NT2/D1 (cell line): ENCODE data around the gene GLS2.

Source experiments
- DNase-seq: peaks from one replicate; pipeline ENCODE4 v3.0.0-alpha.2; 2011; ENCODE audit warnings: low read depth, low spot score
- H3K27me3 ChIP-seq: 2 replicates; pipeline ENCODE4 v1.6.0; 2011; ENCODE audit warnings: mild to moderate bottlenecking; ENCODE audit not compliant: insufficient read length, insufficient read depth
- H3K36me3 ChIP-seq: 2 replicates; pipeline ENCODE4 v1.6.1; 2011; ENCODE audit warnings: mild to moderate bottlenecking, low read length, mixed read lengths; ENCODE audit not compliant: insufficient read depth, insufficient read length
- H3K4me1 ChIP-seq: 2 replicates; pipeline ENCODE4 v1.5.1; 2011; ENCODE audit not compliant: insufficient read depth, insufficient read length
- H3K4me3 ChIP-seq: 2 replicates; pipeline ENCODE4 v1.5.1; 2011; ENCODE audit warnings: low read depth; ENCODE audit not compliant: insufficient read length
- H3K9ac ChIP-seq: 2 replicates; pipeline ENCODE4 v1.6.0; 2011; ENCODE audit warnings: low read depth; ENCODE audit not compliant: insufficient read length
- H3K9me3 ChIP-seq: 2 replicates; pipeline ENCODE4 v1.5.1; 2011; ENCODE audit warnings: mild to moderate bottlenecking, low read length; ENCODE audit not compliant: insufficient read depth
- SUZ12 ChIP-seq: IDR thresholded peaks from 2 replicates; pipeline ENCODE4 v1.6.1; 2011; ENCODE audit not compliant: insufficient read length, insufficient read depth; ENCODE audit errors: extremely low read depth
- YY1 ChIP-seq: IDR thresholded peaks from 2 replicates; pipeline ENCODE4 v1.6.1; 2011; ENCODE audit not compliant: insufficient read length, insufficient read depth
- ZNF274 ChIP-seq: IDR thresholded peaks from 2 replicates; pipeline ENCODE4 v1.6.1; 2011; ENCODE audit warnings: mild to moderate bottlenecking, low read depth, low read length

The GLS2 gene

GRCh38 chr12:56484566-56484965 is 3.4 kb downstream of the GLS2 start:
- no peak overlapping the region for H3K4me3 ChIP-seq
- no peaks in the 10 kb centered on the region for H3K36me3 ChIP-seq
- TF ChIP-seq YY1 (no peak), SUZ12 (no peak), ZNF274 (no peak)
- no peak for DNase-seq
- no peak overlapping the region for H3K9ac ChIP-seq
- peaks cover 43% of the 10 kb centered on the region for H3K27me3 ChIP-seq
- peaks cover 6% of the 10 kb centered on the region for H3K4me1 ChIP-seq
- H3K9me3 ChIP-seq, result peaks cover 10% of the 10 kb centered on the region; the same call in 1 of the 2 replicates

- peaks cover 2% of the 10 kb centered on the region for H3K4me1 ChIP-seq
- no peak for TF ChIP-seq YY1
- no peak for TF ChIP-seq ZNF274
- TF ChIP-seq SUZ12, result no peak
- no peaks in the 10 kb centered on the region for H3K9me3 ChIP-seq
- no peaks in the 10 kb centered on the region for H3K36me3 ChIP-seq
- H3K4me3 ChIP-seq, result no peak overlapping the region
- no peak overlapping the region for H3K9ac ChIP-seq
- H3K27me3 ChIP-seq, result no peaks in the 10 kb centered on the region
- no peak for DNase-seq
Measured at GRCh38 chr12:56479625-56480024, 8.3 kb downstream of the GLS2 start.

- peaks cover 2% of the 10 kb centered on the region for H3K4me1 ChIP-seq
- no peak overlapping the region for H3K9ac ChIP-seq
- no peaks in the 10 kb centered on the region for H3K9me3 ChIP-seq
- no peak overlapping the region for H3K4me3 ChIP-seq
- no peaks in the 10 kb centered on the region for H3K27me3 ChIP-seq
- peaks cover 9% of the 10 kb centered on the region for H3K36me3 ChIP-seq
- TF ChIP-seq YY1 (no peak), ZNF274 (no peak), SUZ12 (no peak)
- DNase-seq, result no peak
Measured at GRCh38 chr12:56477521-56478225, 10.3 kb downstream of the GLS2 start.

GRCh38 chr12:56476972-56477432 is 11.0 kb downstream of the GLS2 start:
- TF ChIP-seq SUZ12 (no peak), ZNF274 (no peak), YY1 (no peak)
- Histone ChIP-seq H3K4me1 (peaks cover 2% of the 10 kb centered on the region), H3K36me3 (peaks cover 14% of the 10 kb centered on the region), H3K4me3 (no peak overlapping the region), H3K9ac (no peak overlapping the region), H3K27me3 (no peaks in the 10 kb centered on the region), H3K9me3 (no peaks in the 10 kb centered on the region)
- no peak for DNase-seq

- H3K36me3 ChIP-seq, result peaks cover 23% of the 10 kb centered on the region
- H3K9me3 ChIP-seq, result no peaks in the 10 kb centered on the region
- no peak overlapping the region for H3K4me3 ChIP-seq
- no peaks in the 10 kb centered on the region for H3K27me3 ChIP-seq
- no peak for DNase-seq
- no peak overlapping the region for H3K9ac ChIP-seq
- no peak for TF ChIP-seq YY1
- no peak for TF ChIP-seq ZNF274
- no peak for TF ChIP-seq SUZ12
- peaks cover 2% of the 10 kb centered on the region for H3K4me1 ChIP-seq
Measured at GRCh38 chr12:56476143-56476542, 11.8 kb downstream of the GLS2 start.

- Histone ChIP-seq H3K9me3 (no peaks in the 10 kb centered on the region), H3K27me3 (no peaks in the 10 kb centered on the region), H3K9ac (no peak overlapping the region), H3K36me3 (peaks cover 40% of the 10 kb centered on the region), H3K4me3 (no peak overlapping the region), H3K4me1 (peaks cover 2% of the 10 kb centered on the region)
- no peak for DNase-seq
- TF ChIP-seq SUZ12, result no peak
- no peak for TF ChIP-seq ZNF274
- no peak for TF ChIP-seq YY1
Measured at GRCh38 chr12:56474389-56474788, 13.6 kb downstream of the GLS2 start.

- Histone ChIP-seq H3K9me3 (no peaks in the 10 kb centered on the region), H3K36me3 (peaks cover 44% of the 10 kb centered on the region), H3K4me3 (peak overlapping the region; percentile 82), H3K27me3 (no peaks in the 10 kb centered on the region), H3K4me1 (no peaks in the 10 kb centered on the region), H3K9ac (peak overlapping the region; percentile 89)
- DNase-seq, result no peak
- TF ChIP-seq SUZ12 (no peak), ZNF274 (no peak), YY1 (no peak)
Measured at GRCh38 chr12:56469007-56469930, 18.7 kb downstream of the GLS2 start.
